IMR-90 (cell line): ENCODE data around the gene ARHGEF7. TPM values are rescaled to one million over a fixed set of nuclear protein-coding genes. Genes with fewer than 3 reads are reported as not detected.

ENCODE experiments used
- ATAC-seq: fragments of 200-7000 bp; cut with Tn5 transposase; 2 replicates; pipeline ENCODE4 v1.9.1; 2020; ENCODE audit warnings: low read depth, mild to moderate bottlenecking, moderate library complexity
- BruUV-seq: library from RNA; stranded (reverse); fragments of 400-500 nt; replicated peaks from 2 replicates; lab custom pipeline; 2021; lab: Mats Ljungman, UMichigan
- CTCF ChIA-PET: fragments of 300-600 bp; formaldehyde crosslinking; extraction: SDS; loops from one replicate; lab custom pipeline; 2021; ENCODE audit warnings: antibody characterized with exemption; lab: Yijun Ruan, JAX
- POLR2A ChIA-PET: fragments of 300-600 bp; sonication (Branson Sonifier 250); formaldehyde crosslinking; loops from one replicate; lab custom pipeline; 2022; ENCODE audit warnings: antibody characterized with exemption; ENCODE audit not compliant: unreplicated experiment; lab: Charles Lee
- DNase-seq: peaks from one replicate; pipeline ENCODE4 v3.0.0; 2013
- H2AFZ ChIP-seq: replicated peaks from 2 replicates; pipeline ENCODE3; 2013; ENCODE audit warnings: low read length, mild to moderate bottlenecking; ENCODE audit not compliant: poor library complexity
- H2AK5ac ChIP-seq: 2 replicates; pipeline ENCODE4 v1.6.1; 2013; ENCODE audit warnings: low read depth, low read length, inconsistent platforms
- H2AK9ac ChIP-seq: replicated peaks from 2 replicates; pipeline ENCODE3; 2013; ENCODE audit warnings: mild to moderate bottlenecking, low read depth, low read length, moderate library complexity; ENCODE audit not compliant: poor library complexity
- H2BK120ac ChIP-seq: 2 replicates; pipeline ENCODE4 v1.6.1; 2013; ENCODE audit warnings: low read depth, low read length, inconsistent platforms
- H2BK15ac ChIP-seq: 3 replicates; pipeline ENCODE4 v1.6.1; 2013; ENCODE audit warnings: low read depth, low read length, inconsistent platforms
- H2BK20ac ChIP-seq: 2 replicates; pipeline ENCODE4 v1.6.1; 2013; ENCODE audit warnings: low read depth, mild to moderate bottlenecking, inconsistent platforms, low read length, moderate library complexity
- H2BK5ac ChIP-seq: 2 replicates; pipeline ENCODE4 v1.6.1; 2013; ENCODE audit warnings: mild to moderate bottlenecking, low read depth, low read length, inconsistent platforms; ENCODE audit not compliant: poor library complexity, severe bottlenecking
- H3K14ac ChIP-seq: replicated peaks from 2 replicates; pipeline ENCODE4 v1.6.1; 2013; ENCODE audit warnings: low read depth, low read length, inconsistent platforms
- H3K18ac ChIP-seq: 2 replicates; pipeline ENCODE4 v1.6.1; 2013; ENCODE audit warnings: low read depth, low read length, control low read depth
- H3K23ac ChIP-seq: 2 replicates; pipeline ENCODE4 v1.6.1; 2013; ENCODE audit warnings: low read depth, low read length, inconsistent platforms
- H3K27ac ChIP-seq: 2 replicates; pipeline ENCODE4 v1.5.1; 2013; ENCODE audit warnings: mild to moderate bottlenecking, control low read depth, low read length; ENCODE audit not compliant: insufficient read depth
- H3K27me3 ChIP-seq: 2 replicates; pipeline ENCODE4 v1.6.1; 2013; ENCODE audit warnings: low read length; ENCODE audit not compliant: control insufficient read depth, insufficient read depth
- H3K36me3 ChIP-seq: 2 replicates; pipeline ENCODE4 v1.6.1; 2013; ENCODE audit warnings: low read length, mixed read lengths; ENCODE audit not compliant: control insufficient read depth, insufficient read depth
- H3K4ac ChIP-seq: 2 replicates; pipeline ENCODE4 v1.6.1; 2013; ENCODE audit warnings: low read depth, low read length, inconsistent platforms
- H3K4me1 ChIP-seq: 2 replicates; pipeline ENCODE4 v1.6.1; 2013; ENCODE audit warnings: low read length, mixed read lengths; ENCODE audit not compliant: control insufficient read depth, insufficient read depth
- H3K4me2 ChIP-seq: 2 replicates; pipeline ENCODE4 v1.6.1; 2013; ENCODE audit warnings: low read depth, mild to moderate bottlenecking, control low read depth, low read length, moderate library complexity
- H3K4me3 ChIP-seq: 2 replicates; pipeline ENCODE4 v1.5.1; 2013; ENCODE audit warnings: low read depth, mild to moderate bottlenecking, control low read depth, low read length, moderate library complexity; ENCODE audit not compliant: insufficient read depth
- H3K56ac ChIP-seq: 2 replicates; pipeline ENCODE4 v1.6.1; 2013; ENCODE audit warnings: low read length, inconsistent platforms; ENCODE audit not compliant: insufficient read depth; ENCODE audit errors: extremely low read depth
- H3K79me1 ChIP-seq, 2 experiments: 2 replicates each; pipeline ENCODE4 v1.6.1; 2013; ENCODE audit warnings: low read length in 2 of 2, inconsistent platforms in 1 of 2, low read depth in 1 of 2
- H3K9ac ChIP-seq: 2 replicates; pipeline ENCODE4 v1.6.1; 2013; ENCODE audit warnings: low read depth, low read length, control low read depth
- H3K9me1 ChIP-seq: 2 replicates; pipeline ENCODE4 v1.6.1; 2013; ENCODE audit warnings: low read length, inconsistent platforms; ENCODE audit not compliant: insufficient read depth
- H3K9me3 ChIP-seq: 2 replicates; pipeline ENCODE4 v1.6.1; 2013; ENCODE audit warnings: low read length; ENCODE audit not compliant: control insufficient read depth, insufficient read depth
- H4K20me1 ChIP-seq: 2 replicates; pipeline ENCODE4 v1.6.1; 2013; ENCODE audit warnings: low read length, inconsistent platforms; ENCODE audit not compliant: insufficient read depth
- H4K5ac ChIP-seq: 2 replicates; pipeline ENCODE4 v1.6.1; 2013; ENCODE audit warnings: mild to moderate bottlenecking, low read depth, low read length, control low read depth
- H4K8ac ChIP-seq, 2 experiments: 2 replicates each; pipeline ENCODE4 v1.6.1; 2013; ENCODE audit warnings: low read depth in 2 of 2, low read length in 2 of 2, control low read depth in 1 of 2, inconsistent platforms in 1 of 2
- H4K91ac ChIP-seq: 2 replicates; pipeline ENCODE4 v1.6.1; 2013; ENCODE audit warnings: low read depth, low read length, inconsistent platforms; ENCODE audit not compliant: insufficient read depth
- CHD1 ChIP-seq: IDR thresholded peaks from 2 replicates; pipeline ENCODE4 v1.6.1; 2012; ENCODE audit warnings: low read depth, low read length, improper control_type of control experiment
- CTCF ChIP-seq: conservative IDR thresholded peaks from 2 replicates; pipeline ENCODE4 v1.5.1; 2012; ENCODE audit warnings: mild to moderate bottlenecking, low read depth, low read length, improper control_type of control experiment
- FOS ChIP-seq: fragments of 150-350 bp; IDR thresholded peaks from 2 replicates; pipeline ENCODE4 v1.6.1; 2016; ENCODE audit warnings: low read depth, low read length
- MAFK ChIP-seq: IDR thresholded peaks from 2 replicates; pipeline ENCODE4 v1.6.1; 2012; ENCODE audit warnings: low read depth, low read length, improper control_type of control experiment
- MXI1 ChIP-seq: IDR thresholded peaks from 2 replicates; pipeline ENCODE4 v1.6.1; 2012; ENCODE audit warnings: low read depth, mild to moderate bottlenecking, low read length, moderate library complexity, borderline replicate concordance
- NFE2L2 ChIP-seq: fragments of 150-350 bp; IDR thresholded peaks from 2 replicates; pipeline ENCODE4 v1.6.1; 2016; ENCODE audit warnings: low read depth, mild to moderate bottlenecking, low read length
- POLR2A ChIP-seq: IDR thresholded peaks from 2 replicates; pipeline ENCODE4 v1.6.1; 2012; ENCODE audit warnings: mild to moderate bottlenecking, low read depth, low read length
- RAD21 ChIP-seq: IDR thresholded peaks from 2 replicates; pipeline ENCODE4 v1.6.1; 2012; ENCODE audit warnings: low read length, improper control_type of control experiment
- RCOR1 ChIP-seq: IDR thresholded peaks from 2 replicates; pipeline ENCODE4 v1.6.1; 2012; ENCODE audit warnings: mild to moderate bottlenecking, low read length, improper control_type of control experiment; ENCODE audit not compliant: insufficient replicate concordance
- RFX5 ChIP-seq: IDR thresholded peaks from 2 replicates; pipeline ENCODE4 v1.8.0; 2012; ENCODE audit warnings: low read depth, mild to moderate bottlenecking, low read length, moderate library complexity
- SMC3 ChIP-seq: fragments of 150-350 bp; IDR thresholded peaks from 2 replicates; pipeline ENCODE4 v1.6.1; 2016; ENCODE audit warnings: low read depth, mild to moderate bottlenecking, antibody characterized with exemption, low read length, moderate library complexity
- USF2 ChIP-seq: fragments of 150-350 bp; IDR thresholded peaks from 2 replicates; pipeline ENCODE4 v1.6.1; 2017; ENCODE audit warnings: mild to moderate bottlenecking, antibody characterized with exemption, low read length, low read depth
- WGBS, 2 experiments: methylation state at CpG; one replicate each; pipeline versions ENCODE4 v1.1.5 to v1.1.7; 2013; ENCODE audit warnings: missing lambda C conversion rate in 2 of 2; ENCODE audit not compliant: insufficient read length in 1 of 2; ENCODE audit errors: extremely low coverage in 2 of 2; 5-methylcytosine and 5-hydroxymethylcytosine counted together
- dilution Hi-C: fragments of 300-500 bp; cut with HindIII; formaldehyde crosslinking; loops from one replicate; pipeline ENCODE4 v1.14.3; 2018; ENCODE audit warnings: low sequenced_read_pairs; ENCODE audit not compliant: unreplicated experiment
- in situ Hi-C: fragments of 300-500 bp; cut with MboI; formaldehyde crosslinking; loops from 3 replicates; pipeline ENCODE4 v1.14.3; 2019; ENCODE audit warnings: low sequenced_read_pairs, inconsistent platforms, mixed read lengths
- intact Hi-C: fragments of 100-400 bp; cut with micrococcal nuclease; formaldehyde crosslinking; loops from 2 replicates; pipeline ENCODE4 v1.10.0; 2022
- polyA plus RNA-seq, 3 experiments: library from polyadenylated mRNA; depleted of rRNA; stranded (reverse); fragments of >200 nt; gene quantifications; 2 replicates each; pipeline ENCODE4 v1.2.3, GENCODE V29; 2012; ENCODE audit warnings: low replicate concordance in 1 of 3
- total RNA-seq: library from RNA; depleted of rRNA; stranded (reverse); fragments of >200 nt; gene quantifications from 2 replicates; pipeline ENCODE4 v1.2.3, GENCODE V29; 2012

The ARHGEF7 gene
- total and polyA plus RNA-seq, 2 of the 4 experiments (the other 2 are of a cell fraction) = 32.9 to 59.0 TPM

DNA sequence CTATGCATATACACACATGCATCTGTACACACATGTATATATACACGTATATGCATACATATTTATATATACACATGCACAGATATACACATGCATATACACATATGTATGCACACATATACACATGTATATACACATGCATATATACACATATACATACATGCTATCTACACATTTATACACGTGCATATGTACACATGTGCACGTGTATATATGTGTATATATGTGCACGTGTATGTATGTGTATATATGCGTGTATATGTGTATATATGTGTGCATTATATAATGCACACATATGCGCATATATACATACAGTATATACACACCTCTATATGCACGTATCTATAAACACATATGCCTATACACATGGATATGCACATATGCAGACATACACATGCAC, 17.8 kb downstream of the ARHGEF7 start:
- TF ChIP-seq CTCF (no peak), MAFK (no peak), RAD21 (no peak), CHD1 (no peak), USF2 (no peak), RFX5 (no peak), MXI1 (no peak), FOS (no peak), RCOR1 (no peak), NFE2L2 (no peak), POLR2A (no peak), SMC3 (no peak)
- CTCF ChIA-PET = no interaction called here
- Histone ChIP-seq H3K4me1 (no peaks in the 10 kb centered on the region), H2AFZ (no peak overlapping the region), H3K9ac (no peak overlapping the region), H3K23ac (no peak overlapping the region), H3K79me1 (no peaks in the 10 kb centered on the region), H4K91ac (no peak overlapping the region), H3K27me3 (peaks cover 25% of the 10 kb centered on the region), H3K9me3 (no peaks in the 10 kb centered on the region), H3K4me2 (no peak overlapping the region), H2AK5ac (no peak overlapping the region), H3K4me3 (no peak overlapping the region), H2BK5ac (no peak overlapping the region), H2BK20ac (no peak overlapping the region), H3K56ac (no peak overlapping the region; the same call in 1 of the 2 replicates), H4K8ac (no peak overlapping the region), H3K9me1 (no peaks in the 10 kb centered on the region), H3K4ac (no peak overlapping the region), H2BK15ac (no peak overlapping the region), H3K36me3 (no peaks in the 10 kb centered on the region), H2AK9ac (no peak overlapping the region), H3K27ac (no peak overlapping the region), H2BK120ac (no peak overlapping the region), H4K5ac (no peak overlapping the region), H4K20me1 (no peaks in the 10 kb centered on the region), H3K18ac (no peak overlapping the region), H3K14ac (no peak overlapping the region)
- ATAC-seq (no peak), DNase-seq (no peak)
- no TSS peak for BruUV-seq
- in situ Hi-C loops = no loop called here
- WGBS, 2 experiments = no CpG with 5 or more reads among the region's 7 CpGs
- dilution Hi-C loops = no loop called here
- POLR2A ChIA-PET = no interaction called here
- intact Hi-C loops = no loop called here
